MV-4-11 (cell line): ENCODE data around the gene NDUFS8.

Experiments
- DNase-seq: peaks from one replicate; lab custom pipeline; 2025; lab: John Stamatoyannopoulos, UW

NDUFS8 gene

DNA sequence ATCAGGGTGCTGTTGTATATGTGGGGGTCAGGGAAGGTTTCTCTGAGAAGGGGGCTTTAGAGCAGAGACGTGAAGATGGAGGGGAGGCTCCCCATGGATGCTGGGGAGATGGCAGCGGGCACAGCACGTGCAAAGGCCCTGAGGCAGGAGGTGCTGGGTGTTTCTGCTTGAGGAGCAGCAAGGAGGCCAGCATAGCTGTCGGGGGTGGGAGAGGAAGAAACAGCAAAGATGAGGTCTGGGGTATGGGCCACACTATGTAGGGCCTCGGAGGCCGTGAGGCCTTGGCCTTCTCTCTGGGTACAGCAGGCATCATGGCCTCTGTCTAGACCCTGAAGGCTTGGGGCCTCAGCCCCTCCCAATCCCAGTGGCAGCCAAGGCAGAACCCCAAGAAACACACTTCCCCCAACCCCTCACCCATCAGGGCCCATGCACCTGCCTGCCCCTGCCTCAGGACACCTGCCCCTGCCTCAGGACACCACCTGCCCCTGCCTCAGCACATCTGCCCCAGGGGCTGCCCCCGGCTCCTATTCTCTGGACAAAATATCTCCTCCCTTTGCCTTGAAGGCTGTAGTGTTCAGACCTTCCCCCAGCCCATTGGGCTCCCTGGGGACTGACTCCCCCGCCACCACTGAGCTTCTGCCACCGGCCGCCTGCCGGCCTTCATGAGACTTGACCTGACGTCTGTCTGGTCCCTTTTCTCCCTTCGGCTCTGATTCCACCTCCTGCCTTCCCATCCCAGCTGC is 14.1 kb upstream of the NDUFS8 start:
- DNase-seq, result no peak

DNA sequence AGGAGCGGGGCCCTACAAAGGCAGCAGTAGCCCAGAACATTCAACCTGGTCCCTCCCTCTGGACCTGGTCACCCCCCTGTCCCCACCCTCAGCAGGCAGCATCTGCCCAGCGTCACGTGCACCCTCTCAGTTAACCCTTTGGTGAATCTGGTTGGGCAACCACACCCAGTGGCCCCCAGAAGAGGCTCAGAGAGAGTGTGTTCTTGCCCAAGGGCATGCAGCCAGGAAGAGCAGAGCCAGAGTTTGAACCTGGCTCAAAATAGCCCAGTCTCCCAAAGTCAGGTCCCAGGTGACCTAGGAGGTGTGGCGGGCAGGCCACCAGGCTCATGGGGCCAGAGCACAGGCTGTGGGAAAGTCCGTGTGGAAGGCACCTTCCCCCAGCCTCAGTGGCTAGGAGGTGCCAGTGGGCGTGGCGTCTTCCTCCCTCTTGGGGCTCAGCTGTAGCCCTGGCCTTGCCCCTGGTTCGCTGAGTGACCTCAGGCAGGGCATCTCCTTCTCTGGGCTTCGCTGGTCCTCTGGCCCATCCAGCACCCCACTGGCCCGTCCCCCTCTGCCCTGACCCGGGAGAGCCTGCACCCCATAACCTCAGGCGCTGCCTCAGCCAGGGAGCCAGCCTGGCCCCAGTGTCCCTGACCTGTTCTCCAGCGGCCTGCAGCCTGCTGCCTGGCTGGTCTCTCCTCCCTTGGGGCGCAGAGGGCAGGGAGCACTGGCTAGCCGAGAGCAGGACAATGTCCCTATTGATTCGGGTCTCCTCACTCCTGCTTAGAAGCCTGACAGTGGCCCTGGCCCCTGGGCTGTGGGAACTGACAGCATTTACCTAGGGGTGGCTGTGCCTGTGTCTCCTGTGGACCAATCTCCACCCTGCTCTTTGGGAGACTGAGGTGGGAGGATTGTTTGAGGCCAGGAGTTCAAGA is 13.3 kb upstream of the NDUFS8 start:
- DNase-seq, result no peak

GRCh38 chr11:68017980-68018729 is 12.3 kb upstream of the NDUFS8 start:
- DNase-seq, result no peak

- DNase-seq, result no peak
Measured at GRCh38 chr11:68018730-68019190, 11.7 kb upstream of the NDUFS8 start.

DNA sequence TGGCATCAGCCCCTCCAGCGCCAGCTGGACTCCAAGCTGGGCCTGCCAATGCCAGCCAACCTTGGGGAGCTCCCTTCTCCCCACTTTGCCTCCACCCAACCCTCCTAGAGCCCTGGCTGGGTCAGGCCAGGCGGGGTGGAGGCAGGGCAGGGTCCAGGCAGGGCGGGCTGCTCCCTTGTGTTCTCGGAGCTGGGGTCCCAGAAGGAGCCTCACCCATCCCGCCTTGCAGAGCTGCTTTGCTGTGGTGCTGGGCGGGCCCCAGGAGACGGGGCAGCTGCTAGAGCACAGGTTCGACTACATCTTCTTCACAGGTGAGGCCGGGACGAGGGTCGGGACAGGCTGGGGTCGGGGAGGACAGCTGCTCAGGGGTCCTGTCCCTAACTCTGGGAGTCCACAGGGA is 11.0 kb upstream of the NDUFS8 start:
- DNase-seq, result no peak

- DNase-seq, result no peak
Measured at GRCh38 chr11:68020575-68020974, 9.9 kb upstream of the NDUFS8 start.

DNA sequence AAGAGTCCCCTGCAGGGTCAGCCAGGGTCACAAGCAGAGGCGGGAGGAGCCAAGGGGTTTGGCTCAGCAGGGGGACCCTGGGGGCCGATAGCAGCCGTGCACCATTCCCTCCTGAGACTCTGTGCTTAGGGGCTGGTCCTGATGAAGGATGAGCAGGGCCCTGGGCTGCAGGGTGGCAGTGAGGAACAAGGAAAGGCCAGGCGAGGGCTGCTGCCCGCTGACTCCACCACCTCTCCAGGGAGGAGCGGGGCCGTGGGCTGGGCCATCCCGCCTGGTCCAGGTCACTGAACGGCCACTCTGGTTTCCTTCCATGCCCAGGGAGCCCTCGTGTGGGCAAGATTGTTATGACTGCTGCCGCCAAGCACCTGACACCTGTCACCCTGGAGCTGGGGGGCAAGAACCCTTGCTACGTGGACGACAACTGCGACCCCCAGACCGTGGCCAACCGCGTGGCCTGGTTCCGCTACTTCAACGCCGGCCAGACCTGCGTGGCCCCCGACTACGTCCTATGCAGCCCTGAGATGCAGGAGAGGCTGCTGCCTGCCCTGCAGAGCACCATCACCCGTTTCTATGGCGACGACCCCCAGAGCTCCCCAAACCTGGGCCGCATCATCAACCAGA is 9.2 kb upstream of the NDUFS8 start:
- no peak for DNase-seq

GRCh38 chr11:68022531-68022930 is 8.0 kb upstream of the NDUFS8 start:
- DNase-seq, result no peak

GRCh38 chr11:68024508-68024907 is 6.0 kb upstream of the NDUFS8 start:
- no peak for DNase-seq

DNA sequence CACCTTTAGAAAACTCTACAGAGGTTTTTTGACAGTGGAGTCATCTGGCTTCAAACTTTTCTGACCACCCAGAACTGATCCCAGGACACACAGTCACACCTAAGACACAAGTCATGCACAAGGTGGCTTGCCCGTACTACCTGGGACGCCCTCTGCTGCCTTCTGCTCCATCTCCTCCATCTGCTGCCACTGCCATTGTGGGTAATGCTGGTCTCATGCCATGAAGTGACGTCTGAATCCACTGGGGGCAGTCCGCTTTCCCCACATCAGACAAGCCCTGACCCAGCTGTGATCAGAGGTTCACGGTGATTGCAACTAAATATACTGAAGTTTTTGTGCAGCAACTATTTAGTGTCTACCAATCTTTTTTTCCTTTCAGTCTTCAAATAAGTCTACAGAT is 5.4 kb upstream of the NDUFS8 start:
- DNase-seq, result peak; percentile 24

DNA sequence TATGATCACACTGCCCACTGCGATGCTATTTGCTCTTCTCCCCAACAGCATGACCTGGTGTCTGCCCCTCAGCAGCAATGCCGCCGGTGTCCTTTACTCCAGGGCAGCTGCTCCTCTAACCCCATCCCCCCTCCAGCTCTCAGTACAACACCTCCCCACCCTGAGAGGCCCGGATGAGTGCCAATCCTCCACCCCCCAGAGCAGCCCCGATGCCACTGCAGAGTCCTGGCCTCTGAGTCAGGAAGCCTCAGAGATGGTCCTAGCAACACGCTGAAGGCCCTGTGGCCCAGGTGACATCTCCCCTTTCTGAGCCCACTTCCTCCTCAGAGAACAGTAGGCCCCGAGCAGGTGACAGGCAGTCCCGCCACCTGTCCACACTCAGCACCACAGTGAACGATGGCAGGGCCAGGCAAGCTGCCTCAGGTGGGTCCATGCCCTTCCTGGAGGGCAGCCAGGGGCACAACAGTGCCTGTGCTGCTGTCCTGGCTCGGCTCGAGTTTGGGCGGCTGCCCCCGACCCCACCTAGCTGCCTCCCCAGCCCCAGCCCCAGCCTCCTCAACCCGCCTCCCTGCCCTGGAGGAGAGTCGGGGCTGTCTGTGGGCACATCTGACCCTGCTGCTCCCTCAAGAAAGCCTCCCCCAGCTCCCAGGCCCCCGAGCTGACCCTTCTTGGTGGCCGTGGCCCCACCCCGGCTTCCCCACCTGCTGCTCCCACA is 3.9 kb upstream of the NDUFS8 start:
- no peak for DNase-seq

DNA sequence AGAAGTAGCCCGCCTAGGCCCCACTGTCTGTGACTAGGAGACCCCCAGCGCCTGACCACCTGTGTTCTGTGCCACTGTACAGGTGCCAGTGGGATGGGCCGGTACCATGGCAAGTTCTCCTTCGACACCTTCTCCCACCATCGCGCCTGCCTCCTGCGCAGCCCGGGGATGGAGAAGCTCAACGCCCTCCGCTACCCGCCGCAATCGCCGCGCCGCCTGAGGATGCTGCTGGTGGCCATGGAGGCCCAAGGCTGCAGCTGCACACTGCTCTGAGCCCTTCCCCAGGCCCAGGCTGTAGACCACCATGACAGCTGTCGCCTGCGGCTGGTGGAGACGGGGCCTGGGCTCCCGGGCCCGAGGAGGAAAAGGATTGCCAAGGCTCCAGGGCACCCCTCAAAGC is 2.8 kb upstream of the NDUFS8 start:
- DNase-seq, result no peak

- peak; percentile 16 for DNase-seq
Measured at GRCh38 chr11:68028802-68029545, 1.5 kb upstream of the NDUFS8 start.

DNA sequence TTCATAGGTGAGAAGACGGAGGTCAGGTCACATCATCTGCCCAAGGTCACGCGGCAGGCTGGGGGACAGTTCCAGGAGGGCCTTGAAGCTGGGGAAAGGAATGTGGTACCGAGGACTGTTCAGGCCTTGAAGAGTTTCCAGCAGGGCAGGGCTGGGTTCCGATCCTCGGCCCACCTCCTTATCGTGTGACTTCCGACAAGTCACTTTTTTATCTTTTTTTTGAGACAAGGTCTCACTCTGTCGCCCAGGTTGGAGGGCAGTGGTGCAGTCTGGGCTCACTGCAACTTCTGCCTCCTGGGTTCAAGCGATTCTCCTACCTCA is 623 bp downstream of the NDUFS8 start:
- DNase-seq, result no peak

DNA sequence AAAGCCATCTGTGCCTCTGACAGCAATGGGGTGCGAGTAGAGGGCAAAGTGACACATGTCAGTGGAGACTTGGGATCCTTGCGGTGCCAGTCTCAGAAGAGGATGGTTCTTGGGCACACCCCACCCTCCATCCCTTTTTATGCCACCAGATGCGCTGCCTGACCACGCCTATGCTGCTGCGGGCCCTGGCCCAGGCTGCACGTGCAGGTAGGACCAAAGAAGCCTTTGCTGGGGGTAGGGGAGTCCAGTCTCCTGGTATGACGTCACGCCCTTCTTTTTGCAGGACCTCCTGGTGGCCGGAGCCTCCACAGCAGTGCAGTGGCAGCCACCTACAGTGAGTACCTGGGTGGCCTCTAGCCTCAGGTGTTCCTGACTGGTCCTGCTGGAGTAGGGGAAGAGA is 1.5 kb downstream of the NDUFS8 start:
- no peak for DNase-seq

GRCh38 chr11:68032997-68033707 is 2.7 kb downstream of the NDUFS8 start:
- DNase-seq, result no peak

DNA sequence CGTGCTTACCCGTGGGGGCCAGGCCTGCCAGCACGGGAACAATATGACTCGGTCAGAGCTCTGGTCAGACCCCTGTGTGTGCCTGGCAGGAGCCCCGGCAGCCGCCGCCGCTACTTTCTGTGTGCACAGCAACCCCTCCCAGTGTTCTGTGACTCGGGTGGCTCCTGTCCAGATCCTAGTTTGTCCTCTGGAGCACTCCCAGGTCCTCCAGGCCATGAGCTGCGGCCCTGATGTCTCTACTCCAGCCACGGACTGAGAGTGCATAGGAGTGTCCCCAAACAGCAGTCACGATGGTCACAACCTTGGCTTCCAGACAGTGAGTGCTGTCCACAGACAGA is 3.2 kb downstream of the NDUFS8 start:
- no peak for DNase-seq

DNA sequence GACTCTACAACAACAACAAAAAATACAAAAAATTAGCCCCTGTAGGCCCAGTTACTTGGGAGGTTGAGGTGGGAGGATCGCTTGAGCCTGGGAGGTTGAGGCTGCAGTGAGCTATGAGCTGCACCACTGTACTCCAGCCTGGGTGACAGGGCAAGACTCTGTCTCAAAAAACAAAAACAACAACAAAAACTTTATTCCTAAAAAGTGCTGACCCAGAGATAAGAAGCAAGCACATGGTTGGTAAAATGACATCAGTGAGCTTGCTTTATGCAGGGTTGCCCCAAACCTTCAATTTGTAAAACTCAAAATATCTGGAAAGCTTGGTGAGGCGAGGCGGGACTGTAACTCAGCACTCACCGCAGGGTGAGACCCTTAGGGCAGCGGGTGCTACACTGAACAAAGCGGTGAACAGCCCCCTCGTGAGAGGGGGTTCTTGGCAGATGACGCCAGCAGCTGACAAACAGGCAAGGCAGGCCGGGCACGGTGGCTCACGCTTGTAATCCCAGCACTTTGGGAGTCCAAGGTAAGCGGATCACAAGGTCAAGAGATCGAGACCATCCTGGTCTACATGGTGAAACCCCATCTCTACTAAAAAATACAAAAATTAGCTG is 4.9 kb downstream of the NDUFS8 start:
- DNase-seq, result no peak

- peak; percentile 71 for DNase-seq
Measured at GRCh38 chr11:68036141-68036716, 5.7 kb downstream of the NDUFS8 start.
